GM23338 (cell line): Measurements from ENCODE around the gene ITPRID2. TPM values are rescaled to one million over a fixed set of nuclear protein-coding genes. Genes with fewer than 3 reads are reported as not detected.

Experiments
- ATAC-seq: fragments of 200-7000 bp; cut with Tn5 transposase; 3 replicates; pipeline ENCODE4 v1.9.1; 2020
- DNase-seq: peaks from one replicate; pipeline ENCODE4 v3.0.0-alpha.2; 2015; ENCODE audit warnings: low spot score
- H2AFZ ChIP-seq: fragments of 200-600 bp; sonication (generic); 2 replicates; pipeline ENCODE4 v1.8.0; 2016; ENCODE audit warnings: antibody characterized with exemption, mild to moderate bottlenecking, moderate library complexity
- H3F3A ChIP-seq: fragments of 200-600 bp; sonication (generic); replicated peaks from 2 replicates; pipeline ENCODE4 v1.8.0; 2017; ENCODE audit warnings: antibody characterized with exemption, mixed run types, low read depth
- H3K27ac ChIP-seq: fragments of 200-600 bp; sonication (generic); 2 replicates; pipeline ENCODE4 v1.6.1; 2016; ENCODE audit warnings: low read depth
- H3K27me3 ChIP-seq: fragments of 200-600 bp; sonication (generic); 2 replicates; pipeline ENCODE4 v1.8.0; 2016; ENCODE audit warnings: mild to moderate bottlenecking, mixed run types, moderate library complexity; ENCODE audit not compliant: insufficient read depth
- H3K36me3 ChIP-seq: fragments of 200-600 bp; sonication (generic); 2 replicates; pipeline ENCODE4 v1.8.0; 2016; ENCODE audit warnings: mild to moderate bottlenecking; ENCODE audit not compliant: insufficient read depth
- H3K4me1 ChIP-seq: fragments of 200-600 bp; sonication (generic); 2 replicates; pipeline ENCODE4 v1.8.0; 2016; ENCODE audit warnings: mild to moderate bottlenecking, moderate library complexity; ENCODE audit not compliant: insufficient read depth
- H3K4me2 ChIP-seq: fragments of 200-600 bp; sonication (generic); 2 replicates; pipeline ENCODE4 v1.7.1; 2017; ENCODE audit warnings: mixed run types
- H3K4me3 ChIP-seq: fragments of 200-600 bp; sonication (generic); 2 replicates; pipeline ENCODE4 v1.6.1; 2016; ENCODE audit warnings: mixed run types
- H3K79me2 ChIP-seq: fragments of 200-600 bp; sonication (generic); replicated peaks from 2 replicates; pipeline ENCODE4 v1.8.0; 2017; ENCODE audit warnings: mild to moderate bottlenecking; ENCODE audit not compliant: insufficient read depth
- H3K9me2 ChIP-seq: fragments of 200-600 bp; sonication (generic); 2 replicates; pipeline ENCODE4 v1.8.0; 2017; ENCODE audit not compliant: insufficient read depth
- H4K20me1 ChIP-seq: fragments of 200-600 bp; sonication (generic); replicated peaks from 2 replicates; pipeline ENCODE4 v1.8.0; 2017; ENCODE audit warnings: mild to moderate bottlenecking; ENCODE audit not compliant: insufficient read depth
- H3K27ac Mint-ChIP-seq: 2 replicates; pipeline ENCODE4 v1.8.0; 2020; ENCODE audit warnings: inconsistent platforms, mild to moderate bottlenecking, moderate library complexity, mixed read lengths
- H3K27me3 Mint-ChIP-seq: 3 replicates; pipeline ENCODE4 v1.8.0; 2022; ENCODE audit warnings: low read depth, mild to moderate bottlenecking, moderate library complexity, mixed read lengths, inconsistent platforms; ENCODE audit not compliant: insufficient read depth, poor library complexity
- H3K36me3 Mint-ChIP-seq: 3 replicates; pipeline ENCODE4 v1.8.0; 2021; ENCODE audit warnings: low read depth, mild to moderate bottlenecking, inconsistent platforms, moderate library complexity, mixed read lengths
- H3K4me1 Mint-ChIP-seq: 3 replicates; pipeline ENCODE4 v1.8.0; 2020; ENCODE audit warnings: mild to moderate bottlenecking, inconsistent platforms, mixed read lengths
- H3K4me3 Mint-ChIP-seq: 3 replicates; pipeline ENCODE4 v1.8.0; 2021; ENCODE audit warnings: moderate library complexity, mild to moderate bottlenecking, inconsistent platforms, mixed read lengths
- H3K9me3 Mint-ChIP-seq: 3 replicates; pipeline ENCODE4 v1.8.0; 2020; ENCODE audit warnings: moderate library complexity, mild to moderate bottlenecking, inconsistent platforms, mixed read lengths
- EZH2 ChIP-seq: fragments of 200-600 bp; sonication (generic); IDR thresholded peaks from one replicate; pipeline ENCODE4 v1.8.0; 2017; ENCODE audit warnings: antibody characterized with exemption, mild to moderate bottlenecking, low read depth; ENCODE audit not compliant: unreplicated experiment
- EZH2phosphoT487 ChIP-seq: fragments of 200-600 bp; sonication (generic); IDR thresholded peaks from one replicate; pipeline ENCODE4 v1.8.1; 2018; ENCODE audit warnings: antibody characterized with exemption; ENCODE audit not compliant: unreplicated experiment
- JUNB ChIP-seq: IDR thresholded peaks from one replicate; pipeline ENCODE4 v1.6.1; 2016; ENCODE audit warnings: antibody characterized with exemption; ENCODE audit not compliant: unreplicated experiment
- ZNF114 ChIP-seq: fragments of 250-450 bp; sonication (Bioruptor Pico); IDR thresholded peaks from 2 replicates; pipeline ENCODE4 v1.5.0; 2020; ENCODE audit warnings: mild to moderate bottlenecking, moderate library complexity
- polyA plus RNA-seq: library from polyadenylated mRNA; unstranded; fragments of >200 nt; fragmentation: Nextera tagmentation; extraction: Ambion mirVana; gene quantifications from 2 replicates; pipeline ENCODE4 v1.2.1, GENCODE V29; 2016
- total RNA-seq: library from RNA; depleted of rRNA; stranded (reverse); fragments of >200 nt; shearing (Covaris generic); gene quantifications from 2 replicates; pipeline ENCODE4 v1.2.3, GENCODE V29; 2014
- TF ChIP-seq, protein P1 (sequence below): IDR thresholded peaks from 2 replicates; pipeline ENCODE4 v1.6.1; 2016; ENCODE audit warnings: antibody characterized with exemption
- TF ChIP-seq, protein P2 (sequence below), 2 experiments: fragments of 200-600 bp in 1 of 2; sonication (generic) in 1 of 2; conservative IDR thresholded peaks; 2 replicates each; pipeline versions ENCODE4 v1.5.1 to v1.6.1; 2016 to 2017; ENCODE audit warnings: antibody characterized with exemption in 2 of 2, low read depth in 2 of 2, mild to moderate bottlenecking in 2 of 2, moderate library complexity in 1 of 2
- TF ChIP-seq, protein P3 (sequence below): fragments of 250-450 bp; sonication (Bioruptor Pico); IDR thresholded peaks from 2 replicates; pipeline ENCODE4 v1.5.0; 2020; ENCODE audit warnings: mild to moderate bottlenecking, moderate library complexity

The ITPRID2 gene
- total and polyA plus RNA-seq, 2 experiments from 2014 or later: 4.4 to 12.0 TPM

DNA sequence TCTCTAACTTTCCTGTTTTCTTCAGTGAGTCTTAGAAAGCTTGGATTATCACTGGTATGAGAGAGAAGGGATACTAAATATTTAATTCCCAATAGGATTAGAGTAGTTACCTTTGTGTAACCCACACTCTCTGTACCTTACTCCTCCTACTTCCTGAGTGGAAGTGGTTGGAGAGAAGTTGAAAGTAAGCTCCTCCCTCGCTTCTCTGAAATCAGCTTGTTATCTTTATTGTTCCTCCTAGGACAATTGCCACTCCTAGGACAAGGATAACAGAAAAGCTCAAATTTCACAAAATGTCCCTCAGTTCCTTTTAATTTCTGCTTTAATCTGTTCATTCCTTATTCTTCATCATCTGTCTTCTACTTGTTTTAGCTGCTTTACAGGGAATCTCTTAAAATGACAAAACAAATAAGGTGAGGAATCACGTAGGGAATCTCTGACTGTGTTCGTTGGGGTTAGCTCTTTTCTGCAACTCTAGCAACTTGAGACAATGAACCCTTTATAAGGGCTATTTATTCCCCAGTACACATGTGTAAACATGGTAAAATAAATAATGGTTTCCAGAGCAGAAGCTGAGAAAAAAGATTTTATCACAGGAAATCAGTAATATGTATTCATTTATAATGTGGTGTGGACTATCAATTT is 8.6 kb downstream of the ITPRID2 start:
- no peaks in the 10 kb centered on the region for H3K9me2 ChIP-seq
- Mint-ChIP-seq H3K4me1 (peaks cover 2% of the 10 kb centered on the region; the same call in 1 of the 3 replicates), H3K27me3 (no peaks in the 10 kb centered on the region), H3K4me3 (no peak overlapping the region), H3K27ac (no peak overlapping the region), H3K9me3 (no peaks in the 10 kb centered on the region), H3K36me3 (peaks cover 18% of the 10 kb centered on the region; the same call in 2 of the 3 replicates)
- H2AFZ ChIP-seq: no peak overlapping the region
- DNase-seq: no peak
- no peaks in the 10 kb centered on the region for H3K27me3 ChIP-seq
- no peaks in the 10 kb centered on the region; the same call in 1 of the 2 replicates for H4K20me1 ChIP-seq
- no peaks in the 10 kb centered on the region for H3F3A ChIP-seq
- no peaks in the 10 kb centered on the region; the same call in 1 of the 2 replicates for H3K36me3 ChIP-seq
- no peak overlapping the region for H3K27ac ChIP-seq
- H3K4me1 ChIP-seq: no peaks in the 10 kb centered on the region
- TF ChIP-seq JUNB (no peak), ZNF114 (CRISPR knock-in tag) (no peak)
- TF ChIP-seq, protein P1, sequence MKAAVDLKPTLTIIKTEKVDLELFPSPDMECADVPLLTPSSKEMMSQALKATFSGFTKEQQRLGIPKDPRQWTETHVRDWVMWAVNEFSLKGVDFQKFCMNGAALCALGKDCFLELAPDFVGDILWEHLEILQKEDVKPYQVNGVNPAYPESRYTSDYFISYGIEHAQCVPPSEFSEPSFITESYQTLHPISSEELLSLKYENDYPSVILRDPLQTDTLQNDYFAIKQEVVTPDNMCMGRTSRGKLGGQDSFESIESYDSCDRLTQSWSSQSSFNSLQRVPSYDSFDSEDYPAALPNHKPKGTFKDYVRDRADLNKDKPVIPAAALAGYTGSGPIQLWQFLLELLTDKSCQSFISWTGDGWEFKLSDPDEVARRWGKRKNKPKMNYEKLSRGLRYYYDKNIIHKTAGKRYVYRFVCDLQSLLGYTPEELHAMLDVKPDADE: no peak
- H3K4me2 ChIP-seq: no peak overlapping the region
- no peaks in the 10 kb centered on the region for H3K79me2 ChIP-seq
- H3K4me3 ChIP-seq: no peak overlapping the region
- no peak for ATAC-seq

DNA sequence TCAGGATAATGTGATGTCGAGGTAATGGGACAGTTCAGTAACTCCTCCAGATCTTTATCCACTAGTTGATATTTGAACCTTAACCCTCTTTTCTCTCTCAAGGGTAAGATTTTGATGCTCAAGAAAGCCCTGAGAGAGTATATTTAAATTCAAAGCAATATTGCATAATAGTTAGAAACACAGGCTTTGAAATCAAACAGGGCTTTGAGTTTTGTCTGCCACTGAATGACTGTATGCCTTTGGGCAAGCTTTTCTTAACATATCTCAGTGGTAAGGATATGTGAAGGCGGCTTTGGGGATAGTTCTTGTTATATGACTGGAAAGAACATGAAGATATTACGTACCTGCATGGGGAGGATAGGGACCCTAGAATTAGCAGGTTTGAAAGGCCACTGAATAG is 11.1 kb downstream of the ITPRID2 start:
- Histone ChIP-seq H3K27me3 (no peaks in the 10 kb centered on the region), H2AFZ (no peak overlapping the region), H3K4me3 (no peak overlapping the region), H3K9me2 (no peaks in the 10 kb centered on the region), H3K79me2 (no peaks in the 10 kb centered on the region), H3K27ac (no peak overlapping the region), H3F3A (no peaks in the 10 kb centered on the region), H3K4me1 (no peaks in the 10 kb centered on the region), H4K20me1 (no peaks in the 10 kb centered on the region; the same call in 1 of the 2 replicates), H3K4me2 (no peak overlapping the region), H3K36me3 (no peaks in the 10 kb centered on the region; the same call in 1 of the 2 replicates)
- H3K9me3 Mint-ChIP-seq: no peaks in the 10 kb centered on the region
- no peak overlapping the region for H3K4me3 Mint-ChIP-seq
- H3K27ac Mint-ChIP-seq: no peak overlapping the region
- no peak for DNase-seq
- peaks cover 2% of the 10 kb centered on the region; the same call in 1 of the 3 replicates for H3K4me1 Mint-ChIP-seq
- H3K36me3 Mint-ChIP-seq: peaks cover 18% of the 10 kb centered on the region; the same call in 2 of the 3 replicates
- no peak for ATAC-seq
- no peaks in the 10 kb centered on the region for H3K27me3 Mint-ChIP-seq
- TF ChIP-seq, protein P2, sequence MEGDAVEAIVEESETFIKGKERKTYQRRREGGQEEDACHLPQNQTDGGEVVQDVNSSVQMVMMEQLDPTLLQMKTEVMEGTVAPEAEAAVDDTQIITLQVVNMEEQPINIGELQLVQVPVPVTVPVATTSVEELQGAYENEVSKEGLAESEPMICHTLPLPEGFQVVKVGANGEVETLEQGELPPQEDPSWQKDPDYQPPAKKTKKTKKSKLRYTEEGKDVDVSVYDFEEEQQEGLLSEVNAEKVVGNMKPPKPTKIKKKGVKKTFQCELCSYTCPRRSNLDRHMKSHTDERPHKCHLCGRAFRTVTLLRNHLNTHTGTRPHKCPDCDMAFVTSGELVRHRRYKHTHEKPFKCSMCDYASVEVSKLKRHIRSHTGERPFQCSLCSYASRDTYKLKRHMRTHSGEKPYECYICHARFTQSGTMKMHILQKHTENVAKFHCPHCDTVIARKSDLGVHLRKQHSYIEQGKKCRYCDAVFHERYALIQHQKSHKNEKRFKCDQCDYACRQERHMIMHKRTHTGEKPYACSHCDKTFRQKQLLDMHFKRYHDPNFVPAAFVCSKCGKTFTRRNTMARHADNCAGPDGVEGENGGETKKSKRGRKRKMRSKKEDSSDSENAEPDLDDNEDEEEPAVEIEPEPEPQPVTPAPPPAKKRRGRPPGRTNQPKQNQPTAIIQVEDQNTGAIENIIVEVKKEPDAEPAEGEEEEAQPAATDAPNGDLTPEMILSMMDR (conservative IDR thresholded peaks at IDR 0.05; ENCODE audit: low read depth in 2 of 2): no peak
- TF ChIP-seq EZH2 (no peak), EZH2phosphoT487 (no peak), JUNB (no peak)
- TF ChIP-seq, protein P3, sequence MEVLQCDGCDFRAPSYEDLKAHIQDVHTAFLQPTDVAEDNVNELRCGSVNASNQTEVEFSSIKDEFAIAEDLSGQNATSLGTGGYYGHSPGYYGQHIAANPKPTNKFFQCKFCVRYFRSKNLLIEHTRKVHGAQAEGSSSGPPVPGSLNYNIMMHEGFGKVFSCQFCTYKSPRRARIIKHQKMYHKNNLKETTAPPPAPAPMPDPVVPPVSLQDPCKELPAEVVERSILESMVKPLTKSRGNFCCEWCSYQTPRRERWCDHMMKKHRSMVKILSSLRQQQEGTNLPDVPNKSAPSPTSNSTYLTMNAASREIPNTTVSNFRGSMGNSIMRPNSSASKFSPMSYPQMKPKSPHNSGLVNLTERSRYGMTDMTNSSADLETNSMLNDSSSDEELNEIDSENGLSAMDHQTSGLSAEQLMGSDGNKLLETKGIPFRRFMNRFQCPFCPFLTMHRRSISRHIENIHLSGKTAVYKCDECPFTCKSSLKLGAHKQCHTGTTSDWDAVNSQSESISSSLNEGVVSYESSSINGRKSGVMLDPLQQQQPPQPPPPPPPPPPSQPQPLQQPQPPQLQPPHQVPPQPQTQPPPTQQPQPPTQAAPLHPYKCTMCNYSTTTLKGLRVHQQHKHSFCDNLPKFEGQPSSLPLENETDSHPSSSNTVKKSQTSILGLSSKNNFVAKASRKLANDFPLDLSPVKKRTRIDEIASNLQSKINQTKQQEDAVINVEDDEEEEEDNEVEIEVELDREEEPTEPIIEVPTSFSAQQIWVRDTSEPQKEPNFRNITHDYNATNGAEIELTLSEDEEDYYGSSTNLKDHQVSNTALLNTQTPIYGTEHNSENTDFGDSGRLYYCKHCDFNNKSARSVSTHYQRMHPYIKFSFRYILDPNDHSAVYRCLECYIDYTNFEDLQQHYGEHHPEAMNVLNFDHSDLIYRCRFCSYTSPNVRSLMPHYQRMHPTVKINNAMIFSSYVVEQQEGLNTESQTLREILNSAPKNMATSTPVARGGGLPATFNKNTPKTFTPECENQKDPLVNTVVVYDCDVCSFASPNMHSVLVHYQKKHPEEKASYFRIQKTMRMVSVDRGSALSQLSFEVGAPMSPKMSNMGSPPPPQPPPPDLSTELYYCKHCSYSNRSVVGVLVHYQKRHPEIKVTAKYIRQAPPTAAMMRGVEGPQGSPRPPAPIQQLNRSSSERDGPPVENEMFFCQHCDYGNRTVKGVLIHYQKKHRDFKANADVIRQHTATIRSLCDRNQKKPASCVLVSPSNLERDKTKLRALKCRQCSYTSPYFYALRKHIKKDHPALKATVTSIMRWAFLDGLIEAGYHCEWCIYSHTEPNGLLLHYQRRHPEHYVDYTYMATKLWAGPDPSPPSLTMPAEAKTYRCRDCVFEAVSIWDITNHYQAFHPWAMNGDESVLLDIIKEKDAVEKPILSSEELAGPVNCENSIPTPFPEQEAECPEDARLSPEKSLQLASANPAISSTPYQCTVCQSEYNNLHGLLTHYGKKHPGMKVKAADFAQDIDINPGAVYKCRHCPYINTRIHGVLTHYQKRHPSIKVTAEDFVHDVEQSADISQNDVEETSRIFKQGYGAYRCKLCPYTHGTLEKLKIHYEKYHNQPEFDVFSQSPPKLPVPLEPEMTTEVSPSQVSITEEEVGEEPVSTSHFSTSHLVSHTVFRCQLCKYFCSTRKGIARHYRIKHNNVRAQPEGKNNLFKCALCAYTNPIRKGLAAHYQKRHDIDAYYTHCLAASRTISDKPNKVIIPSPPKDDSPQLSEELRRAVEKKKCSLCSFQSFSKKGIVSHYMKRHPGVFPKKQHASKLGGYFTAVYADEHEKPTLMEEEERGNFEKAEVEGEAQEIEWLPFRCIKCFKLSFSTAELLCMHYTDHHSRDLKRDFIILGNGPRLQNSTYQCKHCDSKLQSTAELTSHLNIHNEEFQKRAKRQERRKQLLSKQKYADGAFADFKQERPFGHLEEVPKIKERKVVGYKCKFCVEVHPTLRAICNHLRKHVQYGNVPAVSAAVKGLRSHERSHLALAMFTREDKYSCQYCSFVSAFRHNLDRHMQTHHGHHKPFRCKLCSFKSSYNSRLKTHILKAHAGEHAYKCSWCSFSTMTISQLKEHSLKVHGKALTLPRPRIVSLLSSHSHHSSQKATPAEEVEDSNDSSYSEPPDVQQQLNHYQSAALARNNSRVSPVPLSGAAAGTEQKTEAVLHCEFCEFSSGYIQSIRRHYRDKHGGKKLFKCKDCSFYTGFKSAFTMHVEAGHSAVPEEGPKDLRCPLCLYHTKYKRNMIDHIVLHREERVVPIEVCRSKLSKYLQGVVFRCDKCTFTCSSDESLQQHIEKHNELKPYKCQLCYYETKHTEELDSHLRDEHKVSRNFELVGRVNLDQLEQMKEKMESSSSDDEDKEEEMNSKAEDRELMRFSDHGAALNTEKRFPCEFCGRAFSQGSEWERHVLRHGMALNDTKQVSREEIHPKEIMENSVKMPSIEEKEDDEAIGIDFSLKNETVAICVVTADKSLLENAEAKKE (CRISPR knock-in tag): no peak
- TF ChIP-seq, protein P1: no peak
